Hematopoietic multipotent progenitor cell treated with erythropoietin and hydrocortisone succinate and interleukin-3 and kit ligand, for 15 days (in vitro differentiated cells): Measurements from ENCODE around the gene SCAPER.
"Not testable (repeated sequence)": the region's sequence is repeated elsewhere in the genome, so short reads cannot be mapped to it uniquely, and the experiment has no call there.

Source experiments
- DNase-seq: peaks from one replicate; pipeline ENCODE4 v3.0.0-alpha.2; 2015; ENCODE audit warnings: low spot score

Gene SCAPER

DNA sequence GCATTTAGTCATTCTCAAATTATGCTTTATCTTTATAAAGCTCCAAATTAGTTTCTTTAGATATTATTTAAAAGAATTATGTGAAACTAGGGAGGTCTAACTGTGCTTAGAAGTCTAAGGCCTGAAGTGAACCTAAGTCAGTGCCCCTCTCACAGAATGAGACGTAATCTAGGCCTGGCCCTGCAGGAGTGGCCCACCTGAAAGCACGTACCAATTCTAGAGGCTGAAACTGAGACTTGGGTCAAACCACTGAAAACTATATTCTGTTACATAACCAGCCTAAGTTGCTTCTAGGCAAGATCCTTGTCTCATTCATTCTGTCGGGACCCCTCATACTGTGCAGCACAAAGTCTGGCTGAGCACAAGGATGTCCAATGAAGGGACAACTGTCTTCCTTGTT lies 424.9 kb downstream of the SCAPER start:
- DNase-seq = no peak

DNA sequence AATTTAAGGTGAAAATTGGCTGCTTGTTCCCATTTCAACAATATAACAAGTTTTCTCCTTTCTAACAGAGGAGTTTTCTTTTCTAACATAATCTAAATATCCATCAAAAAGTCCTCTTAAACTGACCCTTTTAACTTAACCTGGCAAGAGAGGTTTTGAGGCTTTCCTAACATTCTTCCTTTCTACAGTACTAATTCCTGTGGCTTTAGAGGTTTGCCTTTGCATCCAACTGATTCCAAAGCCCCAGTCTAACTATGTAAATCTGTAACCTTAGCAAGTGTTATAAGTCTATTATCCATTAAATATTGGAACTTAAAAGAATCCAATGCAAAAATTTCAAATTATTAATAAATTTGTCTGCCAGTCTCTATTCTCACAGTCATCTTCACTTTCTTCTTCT lies 434.4 kb downstream of the SCAPER start:
- no peak for DNase-seq

GRCh38 chr15:76468722-76469121 lies 436.4 kb downstream of the SCAPER start:
- DNase-seq = no peak

- no peak for DNase-seq
Measured at GRCh38 chr15:76467136-76467535, 438.0 kb downstream of the SCAPER start.

- no peak for DNase-seq
Measured at GRCh38 chr15:76465728-76466127, 439.4 kb downstream of the SCAPER start.

DNA sequence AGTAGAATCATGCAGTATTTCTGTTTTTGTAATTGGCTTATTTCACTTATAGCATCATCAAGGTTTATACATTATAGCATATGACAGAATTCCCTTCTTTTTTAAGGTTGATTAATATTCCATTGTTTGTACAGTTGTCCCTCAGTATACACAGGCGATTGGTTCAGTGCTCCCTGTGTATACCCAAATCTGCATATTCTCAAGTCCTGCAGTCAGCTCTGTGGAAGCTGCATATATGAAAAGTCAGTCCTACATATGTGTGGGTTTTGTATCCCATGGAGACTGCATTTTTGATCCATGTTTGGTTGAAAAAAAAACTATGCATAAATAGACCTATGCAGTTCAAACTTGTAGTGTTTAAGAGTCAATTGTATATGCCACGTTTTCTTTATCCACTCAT lies 440.9 kb downstream of the SCAPER start:
- no peak for DNase-seq

- DNase-seq = no peak
Measured at GRCh38 chr15:76460871-76461270, 444.3 kb downstream of the SCAPER start.

- no peak for DNase-seq
Measured at GRCh38 chr15:76460347-76460746, 444.8 kb downstream of the SCAPER start.

- DNase-seq = no peak
Measured at GRCh38 chr15:76451540-76451939, 453.6 kb downstream of the SCAPER start.

DNA sequence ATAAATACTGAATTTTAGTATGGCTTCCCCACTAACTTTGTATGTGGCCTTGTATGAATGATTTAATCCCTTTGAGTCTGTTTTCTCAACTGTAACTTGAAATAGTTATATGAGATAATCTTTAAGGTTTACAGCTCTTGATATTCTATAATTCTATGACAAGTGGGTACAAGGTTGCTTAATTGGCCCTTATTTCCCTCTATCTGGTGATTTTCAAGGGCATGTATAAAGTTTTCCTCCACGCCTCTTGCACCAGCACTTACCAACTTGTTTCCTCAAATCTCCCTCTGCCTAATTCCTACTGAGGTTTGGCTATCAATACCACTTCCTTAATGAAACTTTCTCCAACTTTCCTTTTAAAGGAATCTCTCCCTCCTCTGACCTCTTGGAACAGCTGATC lies 455.7 kb downstream of the SCAPER start:
- no peak for DNase-seq

- DNase-seq = no peak
Measured at GRCh38 chr15:76448755-76449154, 456.4 kb downstream of the SCAPER start.

GRCh38 chr15:76447728-76448441 lies 457.3 kb downstream of the SCAPER start:
- DNase-seq = no peak

DNA sequence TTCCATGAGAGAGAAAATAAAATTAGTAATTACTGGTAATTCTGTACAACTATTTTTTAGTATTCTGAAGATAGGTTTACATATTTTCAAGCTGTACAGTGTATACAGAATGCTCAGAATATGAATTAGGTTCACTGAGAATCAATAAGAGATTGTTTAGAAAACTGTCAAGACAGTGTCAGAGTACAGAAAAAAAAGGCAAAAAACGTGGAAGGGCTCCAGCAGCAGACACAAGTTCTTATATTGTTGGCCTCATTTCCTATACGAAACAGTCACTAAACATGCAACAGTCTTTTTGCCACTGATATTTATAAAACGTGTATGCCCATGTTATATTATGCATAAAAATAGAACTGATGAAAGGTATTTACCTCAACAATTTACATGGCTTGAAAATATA lies 464.7 kb downstream of the SCAPER start:
- DNase-seq = no peak

DNA sequence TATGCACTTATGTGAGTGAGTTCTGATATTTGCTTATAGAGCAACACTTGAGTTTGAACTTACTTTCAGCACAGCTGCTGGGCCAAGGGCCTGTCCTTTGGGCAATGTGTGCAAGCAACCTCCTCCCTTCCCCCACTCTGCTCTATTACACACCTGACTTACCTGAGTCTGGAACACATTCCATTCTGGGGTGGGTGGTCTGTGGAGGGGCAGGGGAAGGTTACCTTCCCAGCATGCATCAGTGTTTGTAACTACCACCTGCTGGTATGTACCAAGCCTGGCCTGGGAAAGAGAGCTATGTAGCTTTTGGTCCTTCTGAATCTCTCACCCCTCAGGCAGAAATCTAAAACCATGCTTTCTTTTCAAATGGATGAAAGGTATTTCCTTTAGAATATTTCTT lies 465.6 kb downstream of the SCAPER start:
- no peak for DNase-seq

GRCh38 chr15:76433798-76434400 lies 471.2 kb downstream of the SCAPER start:
- no peak for DNase-seq

DNA sequence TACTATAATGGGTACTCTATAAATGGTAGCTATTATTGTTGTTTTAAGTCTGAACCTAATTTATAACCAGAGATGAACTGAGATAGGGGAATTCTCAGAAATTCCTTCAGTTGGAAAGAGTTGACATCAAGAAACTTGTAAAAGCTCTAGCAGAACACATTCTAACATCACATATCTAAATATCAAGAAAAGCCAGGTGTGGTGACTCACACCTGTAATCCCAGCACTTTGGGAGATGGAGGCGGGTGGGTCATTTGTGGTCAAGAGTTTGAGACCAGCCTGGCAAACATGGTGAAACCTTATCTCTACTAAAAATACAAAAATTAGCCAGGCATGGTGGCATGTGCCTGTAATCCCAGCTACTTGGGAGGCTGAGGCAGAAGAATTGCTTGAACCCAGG lies 472.1 kb downstream of the SCAPER start:
- not testable (repeated sequence) for DNase-seq

DNA sequence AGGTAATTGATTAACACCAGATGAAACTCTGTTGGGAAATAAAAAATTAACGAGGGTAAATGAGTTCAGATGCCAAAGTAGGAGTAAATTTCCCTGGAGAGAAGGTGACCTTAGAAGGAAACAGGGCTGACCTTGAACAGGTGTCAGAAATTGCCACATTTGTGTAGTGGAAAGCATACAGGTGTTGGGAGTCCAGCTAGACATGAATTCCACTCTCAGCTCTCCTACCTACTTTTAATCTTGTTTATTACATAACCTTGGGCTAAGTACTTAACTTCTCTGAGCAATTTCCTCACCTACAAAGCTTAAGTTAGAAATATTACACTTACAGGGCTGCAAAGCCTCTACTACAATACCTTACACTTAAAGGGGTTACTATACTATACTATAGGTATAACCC lies 472.5 kb downstream of the SCAPER start:
- DNase-seq = no peak

DNA sequence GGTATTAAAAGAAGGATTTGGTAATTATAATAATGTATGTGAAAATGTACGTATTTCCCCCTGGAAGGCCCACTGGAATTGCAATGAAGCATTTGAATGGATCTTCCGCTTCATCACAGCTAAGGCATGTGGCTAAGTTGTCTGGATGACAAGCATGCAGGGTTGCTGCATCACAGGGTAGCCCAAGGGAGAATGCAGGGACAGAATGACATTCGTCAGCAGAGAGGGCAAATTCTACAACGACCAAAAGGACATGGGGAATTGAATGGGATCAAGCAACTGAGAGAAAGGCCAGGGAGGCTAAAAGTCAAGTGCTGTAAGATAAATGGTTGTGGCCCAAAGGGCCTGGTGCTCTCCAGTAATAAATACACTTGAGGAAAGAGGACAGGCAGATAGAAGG lies 473.2 kb downstream of the SCAPER start:
- DNase-seq = no peak

DNA sequence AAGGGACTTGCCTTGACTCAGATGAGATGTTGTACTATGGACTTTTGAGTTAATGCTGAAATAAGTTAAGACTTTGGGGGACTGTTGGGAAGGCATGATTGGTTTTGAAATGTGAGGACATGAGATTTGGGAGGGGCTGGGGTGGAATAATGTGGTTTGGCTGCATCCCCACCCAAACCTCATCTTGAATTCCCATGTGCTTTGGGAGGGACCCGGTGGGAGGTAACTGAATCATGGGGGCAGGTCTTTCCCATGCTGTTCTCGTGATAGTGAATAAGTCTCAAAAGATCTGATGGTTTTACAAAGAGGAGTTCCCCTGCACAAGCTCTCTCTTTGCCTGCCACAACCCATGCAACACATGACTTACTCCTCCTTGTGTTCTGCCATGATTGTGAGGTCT lies 474.4 kb downstream of the SCAPER start:
- DNase-seq = not testable (repeated sequence)

GRCh38 chr15:76429661-76430060 lies 475.5 kb downstream of the SCAPER start:
- no peak for DNase-seq

DNA sequence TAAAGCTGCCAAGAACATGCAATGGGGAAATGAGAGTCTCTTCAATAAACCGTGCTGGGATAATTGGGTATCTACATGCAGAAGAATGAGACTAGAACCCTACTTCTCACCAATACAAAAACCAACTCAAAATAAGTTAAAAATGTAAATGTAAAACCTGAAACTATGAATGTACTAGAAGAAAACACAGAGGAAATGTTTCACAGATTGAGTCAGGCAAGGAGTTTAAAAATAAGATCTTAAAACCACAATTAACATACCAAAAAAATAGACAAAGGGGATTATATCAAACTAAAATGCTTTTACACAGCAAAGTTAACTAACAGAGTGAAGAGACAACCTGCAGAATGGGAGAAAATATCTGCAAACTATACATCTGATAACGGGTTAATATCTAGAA lies 478.2 kb downstream of the SCAPER start:
- no peak for DNase-seq

- no peak for DNase-seq
Measured at GRCh38 chr15:76418352-76419140, 486.6 kb downstream of the SCAPER start.

DNA sequence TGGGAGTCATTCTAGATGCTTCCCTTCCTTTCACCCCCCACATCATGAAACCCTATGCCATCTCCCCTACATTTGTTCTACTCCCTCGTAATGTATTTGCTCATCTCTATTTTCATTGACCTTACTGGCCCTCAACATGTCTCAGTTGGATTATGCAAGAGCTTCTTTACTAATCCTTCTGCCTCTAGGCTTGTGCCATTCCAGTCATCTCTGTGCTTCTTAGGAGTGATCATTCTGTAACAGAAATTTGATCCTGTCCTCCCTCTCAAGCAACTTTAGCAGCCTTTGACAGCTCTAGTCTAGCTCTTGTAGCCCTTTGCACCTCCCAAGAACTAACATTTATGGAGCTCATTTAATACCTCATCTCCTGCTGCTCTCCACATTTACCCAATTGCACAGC lies 503.9 kb downstream of the SCAPER start:
- no peak for DNase-seq
